Sigmoid colon (tissue), 4 donors: ENCODE measurements around the gene TALDO1.

Source experiments
- POLR2A ChIP-seq, 2 donors: fragments of 450-650 bp; IDR thresholded peaks; one replicate each; pipeline ENCODE4 v1.6.1; 2016; ENCODE audit warnings: antibody characterized with exemption in 2 of 2, mild to moderate bottlenecking in 2 of 2, moderate library complexity in 2 of 2
- POLR2AphosphoS5 ChIP-seq, 4 donors: sonication (generic); formaldehyde crosslinking; IDR thresholded peaks; one replicate each; pipeline ENCODE4 v1.6.1; 2017; ENCODE audit warnings: antibody characterized with exemption in 4 of 4
- TF ChIP-seq, protein P1 (sequence below), 4 experiments: fragments of 450-650 bp in 3 of 4; fragments of 200-600 bp in 1 of 4; IDR thresholded peaks; one replicate each; pipeline ENCODE4 v1.5.1; 2016 to 2019; ENCODE audit warnings: antibody characterized with exemption in 4 of 4, mild to moderate bottlenecking in 3 of 4, moderate library complexity in 2 of 4

DNA sequence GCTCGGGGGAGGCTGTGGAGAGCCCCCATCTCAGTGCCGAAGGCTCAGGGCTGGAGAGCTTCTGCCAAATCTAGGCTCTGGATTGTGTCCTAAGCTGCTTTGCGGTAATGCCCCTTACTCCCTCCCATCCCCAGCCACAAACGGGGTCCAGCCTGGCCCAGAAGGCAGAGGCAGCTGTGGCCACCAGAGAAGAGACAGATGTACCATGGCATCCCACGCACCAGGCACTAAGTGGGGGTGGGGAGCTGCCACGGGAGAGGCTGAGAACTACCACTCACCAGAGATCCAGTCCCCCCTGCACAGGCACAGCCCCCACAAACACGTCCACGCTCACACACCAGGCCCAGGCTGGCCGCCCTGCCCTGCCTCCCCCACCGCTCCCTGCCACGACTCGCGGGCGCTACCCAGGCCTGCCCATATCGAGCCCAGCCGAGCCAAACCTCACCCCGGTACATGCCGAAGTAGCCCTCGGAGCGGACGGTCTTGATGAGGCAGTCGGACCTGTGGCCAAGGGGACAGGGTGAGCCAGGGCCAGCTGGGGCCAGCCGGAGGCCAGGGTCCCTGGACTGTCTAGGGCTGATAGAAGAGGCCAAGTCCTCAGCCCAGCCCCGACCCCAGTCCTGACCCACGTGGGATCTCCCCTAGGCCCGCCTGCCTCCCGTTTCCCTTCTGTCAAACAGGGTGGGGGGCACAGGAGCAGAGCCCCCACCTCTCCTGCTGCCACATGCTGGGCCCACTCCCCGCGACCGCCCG, 46.9 kb downstream of the TALDO1 start:
- TF ChIP-seq POLR2A (IDR thresholded peaks at IDR 0.05) (no peak), POLR2AphosphoS5 (IDR thresholded peaks at IDR 0.05) (no peak)
- TF ChIP-seq, protein P1, sequence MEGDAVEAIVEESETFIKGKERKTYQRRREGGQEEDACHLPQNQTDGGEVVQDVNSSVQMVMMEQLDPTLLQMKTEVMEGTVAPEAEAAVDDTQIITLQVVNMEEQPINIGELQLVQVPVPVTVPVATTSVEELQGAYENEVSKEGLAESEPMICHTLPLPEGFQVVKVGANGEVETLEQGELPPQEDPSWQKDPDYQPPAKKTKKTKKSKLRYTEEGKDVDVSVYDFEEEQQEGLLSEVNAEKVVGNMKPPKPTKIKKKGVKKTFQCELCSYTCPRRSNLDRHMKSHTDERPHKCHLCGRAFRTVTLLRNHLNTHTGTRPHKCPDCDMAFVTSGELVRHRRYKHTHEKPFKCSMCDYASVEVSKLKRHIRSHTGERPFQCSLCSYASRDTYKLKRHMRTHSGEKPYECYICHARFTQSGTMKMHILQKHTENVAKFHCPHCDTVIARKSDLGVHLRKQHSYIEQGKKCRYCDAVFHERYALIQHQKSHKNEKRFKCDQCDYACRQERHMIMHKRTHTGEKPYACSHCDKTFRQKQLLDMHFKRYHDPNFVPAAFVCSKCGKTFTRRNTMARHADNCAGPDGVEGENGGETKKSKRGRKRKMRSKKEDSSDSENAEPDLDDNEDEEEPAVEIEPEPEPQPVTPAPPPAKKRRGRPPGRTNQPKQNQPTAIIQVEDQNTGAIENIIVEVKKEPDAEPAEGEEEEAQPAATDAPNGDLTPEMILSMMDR (IDR thresholded peaks at IDR 0.05), result no peak
